Suppressor macrophage (primary cell): ENCODE data around the gene ZNF423.
A peak's percentile ranks its signal among the peaks of the same experiment; 100 is the strongest.

Source experiments
- DNase-seq, 4 experiments: peaks; one replicate each; pipeline ENCODE4 v3.0.0-alpha.2; 2020 to 2022

The ZNF423 gene

GRCh38 chr16:49452108-49452507 lies 403.8 kb downstream of the ZNF423 start:
- DNase-seq, result no peak

DNA sequence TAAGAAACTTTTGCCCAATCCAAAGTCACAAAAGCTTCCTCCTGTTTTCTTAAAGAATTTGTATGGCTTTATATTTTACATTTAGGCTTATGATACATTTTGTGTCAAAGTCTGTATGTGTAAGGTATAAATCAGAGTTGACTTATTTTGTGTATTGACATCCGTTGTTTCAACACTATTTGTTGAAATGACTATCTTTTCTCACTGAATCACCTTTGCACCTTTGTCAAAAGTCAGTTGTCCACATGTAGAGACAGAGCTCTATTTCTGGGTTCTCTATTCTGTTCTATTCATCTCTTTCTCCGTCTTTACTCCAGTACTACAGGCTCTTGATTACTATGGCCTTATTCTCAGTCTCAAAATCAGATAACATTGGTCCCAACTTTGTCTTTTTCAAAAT lies 409.1 kb downstream of the ZNF423 start:
- DNase-seq, result no peak

GRCh38 chr16:49443576-49443975 lies 412.3 kb downstream of the ZNF423 start:
- no peak for DNase-seq

DNA sequence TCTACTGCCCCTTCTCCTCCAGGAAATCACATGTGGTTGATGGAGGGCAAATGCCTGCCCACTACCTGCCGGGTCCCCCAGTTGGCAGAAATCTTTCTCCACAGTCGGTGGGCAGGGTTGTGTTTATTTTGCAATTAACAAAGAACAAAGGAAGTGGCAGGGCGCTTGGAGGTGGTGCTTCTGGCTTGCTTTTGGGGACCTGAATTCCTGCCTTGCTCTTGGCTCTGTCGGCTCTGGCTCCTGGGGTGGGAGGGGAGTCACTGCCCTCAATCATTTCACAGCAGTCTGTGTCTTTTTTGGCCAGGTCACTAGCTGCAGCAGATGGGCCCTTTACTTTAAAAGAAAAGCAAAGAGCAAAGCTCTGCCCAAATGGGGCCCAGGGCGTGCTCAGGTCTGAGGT lies 413.1 kb downstream of the ZNF423 start:
- no peak for DNase-seq

GRCh38 chr16:49441366-49441780 lies 414.5 kb downstream of the ZNF423 start:
- DNase-seq, result peak in 3 of 4 experiments; percentile 4 to 8 (median 5)

GRCh38 chr16:49440156-49441065 lies 415.5 kb downstream of the ZNF423 start:
- DNase-seq, result no peak

DNA sequence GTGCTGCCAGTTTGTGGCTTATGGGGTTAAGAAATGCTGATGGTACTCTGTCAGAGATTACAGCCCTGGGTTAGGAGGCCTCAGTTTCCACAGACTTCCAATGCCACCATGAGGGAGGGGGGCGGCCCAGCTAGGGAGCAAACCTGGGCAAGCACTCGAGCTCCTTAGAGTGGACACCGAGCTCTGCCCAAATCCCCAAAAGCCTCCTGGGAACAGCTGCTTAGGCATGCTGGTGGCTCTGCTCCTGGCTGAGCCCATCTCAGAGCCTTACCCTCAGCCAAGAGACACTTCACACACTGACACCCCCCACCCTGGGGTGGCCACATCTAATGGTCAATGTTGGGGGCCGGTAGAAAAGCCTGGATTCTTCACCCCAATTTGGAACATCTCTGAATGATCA lies 416.2 kb downstream of the ZNF423 start:
- DNase-seq, result no peak

DNA sequence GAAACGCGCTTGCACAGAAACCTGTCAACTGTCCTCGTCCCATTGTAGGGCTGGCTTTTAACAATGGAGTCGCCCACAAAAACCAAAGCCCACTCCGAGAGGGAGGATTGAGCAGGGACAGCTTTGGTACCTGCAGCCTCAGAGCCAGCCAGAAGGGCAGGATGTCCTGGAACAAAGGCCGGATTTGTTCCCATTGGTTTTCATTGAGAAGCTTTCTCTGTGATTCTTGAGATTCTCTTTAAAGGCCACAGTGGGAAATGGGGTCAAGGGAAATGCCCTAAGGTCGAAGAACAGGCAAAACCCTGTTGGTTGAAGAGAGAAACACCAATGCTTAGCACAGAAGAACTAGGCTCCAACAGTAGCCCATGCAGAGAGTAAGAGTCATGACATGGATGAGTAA lies 416.9 kb downstream of the ZNF423 start:
- no peak for DNase-seq
